OCI-LY1 (cell line): Measurements from ENCODE around the gene NCAPH2.

ENCODE experiments used
- EZH2 ChIP-seq: fragments of 200-600 bp; sonication (generic), shearing (Covaris generic); IDR thresholded peaks from 2 replicates; pipeline ENCODE4 v1.8.0; 2017; ENCODE audit warnings: borderline replicate concordance, mixed run types, mild to moderate bottlenecking, antibody characterized with exemption, low read length, moderate library complexity, mixed read lengths
- TF ChIP-seq, protein P1 (sequence below): fragments of 200-600 bp; sonication (generic), shearing (Covaris generic); IDR thresholded peaks from 2 replicates; pipeline ENCODE4 v1.5.1; 2017; ENCODE audit warnings: mild to moderate bottlenecking, antibody characterized with exemption, low read length, moderate library complexity, mixed read lengths

DNA sequence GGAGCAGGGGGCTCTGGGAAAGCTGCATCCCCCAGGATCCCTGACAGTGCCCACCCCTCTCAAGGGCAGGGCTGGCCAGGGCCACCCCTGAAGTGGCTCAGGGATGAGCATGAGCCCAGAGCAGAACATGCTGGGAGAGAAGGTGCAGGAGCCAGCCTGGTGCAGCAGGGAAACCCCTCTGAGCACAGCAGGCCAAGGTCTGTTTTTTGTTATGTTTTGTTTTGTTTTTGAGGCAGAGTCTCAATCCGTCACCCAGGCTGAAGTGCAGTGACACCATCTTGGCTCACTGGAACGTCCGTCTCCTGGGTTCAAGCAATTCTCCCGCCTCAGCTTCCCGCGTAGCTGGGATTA is 32.4 kb upstream of the NCAPH2 start:
- TF ChIP-seq, protein P1, sequence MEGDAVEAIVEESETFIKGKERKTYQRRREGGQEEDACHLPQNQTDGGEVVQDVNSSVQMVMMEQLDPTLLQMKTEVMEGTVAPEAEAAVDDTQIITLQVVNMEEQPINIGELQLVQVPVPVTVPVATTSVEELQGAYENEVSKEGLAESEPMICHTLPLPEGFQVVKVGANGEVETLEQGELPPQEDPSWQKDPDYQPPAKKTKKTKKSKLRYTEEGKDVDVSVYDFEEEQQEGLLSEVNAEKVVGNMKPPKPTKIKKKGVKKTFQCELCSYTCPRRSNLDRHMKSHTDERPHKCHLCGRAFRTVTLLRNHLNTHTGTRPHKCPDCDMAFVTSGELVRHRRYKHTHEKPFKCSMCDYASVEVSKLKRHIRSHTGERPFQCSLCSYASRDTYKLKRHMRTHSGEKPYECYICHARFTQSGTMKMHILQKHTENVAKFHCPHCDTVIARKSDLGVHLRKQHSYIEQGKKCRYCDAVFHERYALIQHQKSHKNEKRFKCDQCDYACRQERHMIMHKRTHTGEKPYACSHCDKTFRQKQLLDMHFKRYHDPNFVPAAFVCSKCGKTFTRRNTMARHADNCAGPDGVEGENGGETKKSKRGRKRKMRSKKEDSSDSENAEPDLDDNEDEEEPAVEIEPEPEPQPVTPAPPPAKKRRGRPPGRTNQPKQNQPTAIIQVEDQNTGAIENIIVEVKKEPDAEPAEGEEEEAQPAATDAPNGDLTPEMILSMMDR, result no peak
- no peak for TF ChIP-seq EZH2
